Neutrophil (primary cell): Measurements from ENCODE around the gene CTCFL.
"Not testable (repeated sequence)": the region's sequence is repeated elsewhere in the genome, so short reads cannot be mapped to it uniquely, and the experiment has no call there.

ENCODE experiments used
- H3K27ac ChIP-seq: fragments of 200-600 bp; sonication (generic); 2 replicates; pipeline ENCODE4 v1.5.1; 2016; ENCODE audit warnings: mild to moderate bottlenecking, moderate library complexity
- H3K27me3 ChIP-seq: fragments of 200-600 bp; sonication (generic); 2 replicates; pipeline ENCODE4 v1.6.0; 2016; ENCODE audit warnings: mild to moderate bottlenecking
- H3K36me3 ChIP-seq: fragments of 200-600 bp; sonication (generic); 2 replicates; pipeline ENCODE4 v1.5.1; 2017
- H3K4me1 ChIP-seq, 2 experiments: fragments of 200-600 bp in 1 of 2; sonication (generic) in 1 of 2; 1 replicate in 1 of 2; 2 replicates in 1 of 2; pipeline versions ENCODE4 v1.5.1 to v1.6.1; 2013 to 2016; ENCODE audit warnings: low read depth in 1 of 2, low read length in 1 of 2, mild to moderate bottlenecking in 1 of 2, moderate library complexity in 1 of 2; ENCODE audit not compliant: control insufficient read depth in 1 of 2, insufficient read depth in 1 of 2
- H3K4me3 ChIP-seq, 2 experiments: fragments of 200-600 bp in 1 of 2; sonication (generic) in 1 of 2; 1 replicate in 1 of 2; 2 replicates in 1 of 2; pipeline ENCODE4 v1.5.1; 2013 to 2016; ENCODE audit warnings: low read depth in 1 of 2, low read length in 1 of 2, mild to moderate bottlenecking in 1 of 2, moderate library complexity in 1 of 2
- H3K9me3 ChIP-seq: fragments of 200-600 bp; sonication (generic); 2 replicates; pipeline ENCODE4 v1.5.1; 2016
- CTCF ChIP-seq: fragments of 200-600 bp; sonication (generic); IDR thresholded peaks from 2 replicates; pipeline ENCODE4 v1.5.1; 2016; ENCODE audit warnings: antibody characterized with exemption

Gene CTCFL

GRCh38 chr20:57493091-57493615 lies 31.8 kb downstream of the CTCFL start:
- peaks cover 16% of the 10 kb centered on the region for H3K27me3 ChIP-seq
- no peak overlapping the region for H3K4me3 ChIP-seq
- no peaks in the 10 kb centered on the region for H3K9me3 ChIP-seq
- TF ChIP-seq CTCF = no peak
- H3K4me1 ChIP-seq = peaks cover 18 to 28% of the 10 kb centered on the region in 2 experiments
- H3K27ac ChIP-seq = no peak overlapping the region
- H3K36me3 ChIP-seq = no peaks in the 10 kb centered on the region

- no peaks in the 10 kb centered on the region for H3K36me3 ChIP-seq
- no peak overlapping the region for H3K27ac ChIP-seq
- peaks cover 1% of the 10 kb centered on the region for H3K27me3 ChIP-seq
- no peak overlapping the region for H3K4me3 ChIP-seq
- TF ChIP-seq CTCF = no peak
- H3K4me1 ChIP-seq = peaks cover 16 to 25% of the 10 kb centered on the region in 2 experiments
- H3K9me3 ChIP-seq = no peaks in the 10 kb centered on the region
Measured at GRCh38 chr20:57491373-57491772, 33.6 kb downstream of the CTCFL start.

GRCh38 chr20:57488277-57488676 lies 36.7 kb downstream of the CTCFL start:
- H3K36me3 ChIP-seq, H3K4me3 ChIP-seq, H3K27ac ChIP-seq, H3K27me3 ChIP-seq, H3K9me3 ChIP-seq, H3K4me1 ChIP-seq: not testable (repeated sequence)

GRCh38 chr20:57485770-57486169 lies 39.2 kb downstream of the CTCFL start:
- Histone ChIP-seq H3K27me3 (no peaks in the 10 kb centered on the region), H3K9me3 (no peaks in the 10 kb centered on the region), H3K27ac (no peak overlapping the region), H3K36me3 (no peaks in the 10 kb centered on the region), H3K4me1 (peaks cover 23 to 26% of the 10 kb centered on the region in 2 experiments), H3K4me3 (no peak overlapping the region)
- TF ChIP-seq CTCF = no peak

GRCh38 chr20:57484772-57485171 lies 40.2 kb downstream of the CTCFL start:
- Histone ChIP-seq H3K4me1 (peaks cover 30 to 34% of the 10 kb centered on the region in 2 experiments), H3K27me3 (no peaks in the 10 kb centered on the region), H3K9me3 (no peaks in the 10 kb centered on the region), H3K4me3 (no peak overlapping the region), H3K27ac (no peak overlapping the region), H3K36me3 (no peaks in the 10 kb centered on the region)
- no peak for TF ChIP-seq CTCF

GRCh38 chr20:57483287-57484050 lies 41.5 kb downstream of the CTCFL start:
- no peak for TF ChIP-seq CTCF
- H3K27ac ChIP-seq = no peak overlapping the region
- no peak overlapping the region for H3K4me3 ChIP-seq
- H3K4me1 ChIP-seq = peaks cover 34 to 42% of the 10 kb centered on the region in 2 experiments
- H3K27me3 ChIP-seq = no peaks in the 10 kb centered on the region
- H3K9me3 ChIP-seq = no peaks in the 10 kb centered on the region
- H3K36me3 ChIP-seq = no peaks in the 10 kb centered on the region
